Hematopoietic multipotent progenitor cell treated with erythropoietin and hydrocortisone succinate and interleukin-3 and kit ligand, for 6 days (in vitro differentiated cells): ENCODE results near the gene BLMH.

Experiments used
- DNase-seq: peaks from one replicate; pipeline ENCODE4 v3.0.0-alpha.2; 2015

The BLMH gene, protein sequence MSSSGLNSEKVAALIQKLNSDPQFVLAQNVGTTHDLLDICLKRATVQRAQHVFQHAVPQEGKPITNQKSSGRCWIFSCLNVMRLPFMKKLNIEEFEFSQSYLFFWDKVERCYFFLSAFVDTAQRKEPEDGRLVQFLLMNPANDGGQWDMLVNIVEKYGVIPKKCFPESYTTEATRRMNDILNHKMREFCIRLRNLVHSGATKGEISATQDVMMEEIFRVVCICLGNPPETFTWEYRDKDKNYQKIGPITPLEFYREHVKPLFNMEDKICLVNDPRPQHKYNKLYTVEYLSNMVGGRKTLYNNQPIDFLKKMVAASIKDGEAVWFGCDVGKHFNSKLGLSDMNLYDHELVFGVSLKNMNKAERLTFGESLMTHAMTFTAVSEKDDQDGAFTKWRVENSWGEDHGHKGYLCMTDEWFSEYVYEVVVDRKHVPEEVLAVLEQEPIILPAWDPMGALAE

DNA sequence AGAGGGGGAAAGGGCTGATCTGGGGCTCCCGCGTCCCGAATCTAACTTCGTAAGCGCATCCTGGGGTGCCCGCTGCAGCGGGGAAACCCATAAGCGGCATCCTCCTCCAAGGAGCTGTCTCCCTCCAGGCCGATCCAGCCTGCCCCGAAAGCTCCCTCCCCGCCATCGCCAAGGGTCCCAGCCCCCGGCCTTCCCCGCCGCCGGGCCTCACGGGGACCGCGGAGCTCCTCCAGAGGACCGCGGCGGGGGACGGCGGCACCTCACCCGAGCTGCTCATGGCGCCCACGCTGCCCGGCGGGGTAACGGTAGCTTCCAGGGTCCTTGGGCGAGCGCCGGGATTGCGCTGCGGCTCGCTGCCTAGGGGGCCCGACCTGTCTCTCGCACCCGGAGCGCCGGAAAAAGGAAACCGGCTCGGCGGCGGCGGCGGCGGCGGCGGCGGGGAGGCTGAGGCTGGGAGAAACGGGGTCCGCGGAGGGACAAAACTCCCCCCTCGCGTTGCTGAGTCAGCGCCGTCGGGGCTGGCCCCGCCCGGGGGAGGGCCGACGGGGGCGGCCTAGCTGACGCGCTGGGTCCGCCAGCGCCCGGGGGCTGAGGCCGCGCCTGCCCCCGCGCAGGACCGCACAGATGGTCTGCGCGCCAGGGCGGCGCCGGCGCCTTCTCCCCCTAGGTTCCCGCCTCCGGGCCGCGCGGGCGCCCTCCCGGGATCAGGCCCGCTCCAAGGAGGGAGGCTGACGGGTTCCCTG is at the start of gene BLMH:
TSS of gene BLMH (minus strand) at position 402 of the 743 bp plus-strand sequence. CDS start at position 277, 125 bp downstream.
- DNase-seq, result peak; percentile 88

DNA sequence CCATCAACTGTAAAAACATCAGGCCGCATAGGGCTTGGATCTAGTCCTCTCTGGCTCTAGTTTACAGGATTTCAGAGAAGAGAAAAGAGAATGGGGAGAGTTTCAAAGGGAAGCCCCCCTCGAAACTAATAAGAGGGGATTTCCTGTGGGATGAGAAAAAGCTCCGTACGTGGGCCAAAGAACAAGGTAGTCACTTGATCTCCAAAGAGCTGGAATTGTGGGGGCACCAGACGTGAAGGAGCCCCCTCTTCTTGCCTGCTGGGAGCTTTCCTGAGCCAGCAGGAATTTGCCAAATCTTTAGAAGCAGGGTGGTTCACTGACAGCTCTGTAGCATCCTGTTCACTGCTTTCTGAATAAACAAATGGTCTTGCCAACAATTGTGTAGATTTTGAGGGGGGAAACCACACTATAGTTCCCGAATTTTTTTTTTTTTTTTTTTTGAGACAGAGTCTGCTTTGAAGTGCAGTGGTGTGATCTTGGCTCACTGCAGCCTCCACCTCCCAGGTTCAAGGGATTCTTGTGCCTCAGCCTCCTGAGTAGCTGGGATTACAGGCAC is 49.1 kb upstream of the BLMH start:
- no peak for DNase-seq

DNA sequence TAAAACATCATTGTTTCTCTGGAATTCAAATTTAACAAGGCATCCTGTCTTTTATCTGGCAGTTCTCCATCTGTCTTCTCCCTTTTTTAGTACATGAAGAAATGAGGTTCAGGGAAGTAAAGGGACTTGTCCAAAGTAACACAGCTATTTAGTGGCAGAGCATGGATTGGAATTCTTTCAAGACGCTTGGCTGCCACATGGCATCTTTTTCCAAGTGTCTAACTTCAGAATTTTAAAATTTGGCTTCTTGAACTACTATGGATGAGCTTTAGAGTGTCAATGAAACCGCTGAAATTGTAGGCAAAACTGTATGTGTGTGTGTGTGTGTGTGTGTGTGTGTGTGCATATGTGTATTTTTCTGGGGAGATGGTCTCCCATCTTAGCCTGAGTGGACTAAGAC is 47.3 kb upstream of the BLMH start:
- DNase-seq, result no peak

DNA sequence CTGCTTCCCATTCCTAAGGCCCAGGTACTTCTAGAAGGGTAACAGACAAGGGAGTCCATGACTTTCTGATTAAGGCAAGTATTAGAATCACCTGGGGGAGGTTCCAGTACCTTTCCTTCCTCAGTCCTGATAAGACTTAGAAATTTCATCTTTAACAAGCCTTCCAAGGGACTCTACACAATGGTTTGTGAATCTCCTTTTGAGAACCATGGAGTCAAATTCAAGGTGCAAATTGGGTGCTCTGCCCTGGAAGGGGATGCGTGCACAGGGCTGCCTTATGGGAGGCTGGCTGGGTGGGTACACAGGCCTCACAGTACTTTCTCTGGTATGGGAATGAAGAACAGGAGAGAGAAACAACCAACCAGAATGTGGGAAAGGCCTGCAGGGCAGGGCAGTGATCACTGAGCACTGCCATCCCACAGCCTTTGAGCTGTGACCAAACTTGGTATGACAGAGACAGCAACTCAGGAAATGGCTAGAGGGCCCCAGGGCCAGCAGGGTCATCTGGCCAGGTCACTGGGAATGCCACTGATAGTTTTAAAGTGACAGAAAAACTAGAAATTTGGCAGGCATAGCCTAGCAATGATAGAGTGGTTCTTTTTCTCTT is 45.8 kb upstream of the BLMH start:
- DNase-seq, result no peak

DNA sequence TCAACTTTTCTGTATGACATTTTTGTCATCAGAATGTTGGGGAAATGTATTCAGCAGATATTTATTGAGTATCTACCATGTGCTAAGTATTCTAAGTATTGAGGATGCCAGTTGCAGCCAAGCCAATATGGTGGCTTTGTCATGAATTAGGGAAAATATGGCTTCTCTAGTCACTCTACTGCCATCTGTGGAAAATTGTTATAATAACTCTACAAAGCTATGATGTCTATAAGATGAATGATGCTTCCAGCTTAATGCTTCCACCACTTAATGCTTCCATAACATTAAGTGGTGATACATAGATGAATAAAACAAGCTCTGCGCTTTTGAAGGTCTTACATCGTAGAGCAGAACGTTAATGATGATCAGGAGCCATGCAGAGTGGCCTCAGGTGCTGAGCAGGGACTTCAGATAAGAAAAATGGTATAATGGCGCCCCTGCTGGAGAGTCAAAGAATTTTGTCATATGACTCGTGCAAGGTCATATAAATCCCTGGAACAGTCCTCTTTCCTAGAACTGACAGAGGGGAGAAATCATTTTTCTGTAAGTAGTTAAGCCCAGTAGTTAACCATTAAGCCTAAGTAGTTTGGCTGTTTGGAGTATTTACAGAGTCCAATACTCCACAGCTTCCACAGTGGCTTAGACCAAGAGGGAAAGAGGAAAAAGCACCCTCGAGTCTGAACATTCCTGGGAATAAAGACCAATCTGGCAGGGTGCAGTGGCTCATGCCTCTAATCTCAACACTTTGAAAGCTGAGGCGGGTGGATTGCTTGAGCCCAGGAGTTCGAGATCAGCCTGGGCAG is 44.8 kb upstream of the BLMH start:
- peak; percentile 85 for DNase-seq

DNA sequence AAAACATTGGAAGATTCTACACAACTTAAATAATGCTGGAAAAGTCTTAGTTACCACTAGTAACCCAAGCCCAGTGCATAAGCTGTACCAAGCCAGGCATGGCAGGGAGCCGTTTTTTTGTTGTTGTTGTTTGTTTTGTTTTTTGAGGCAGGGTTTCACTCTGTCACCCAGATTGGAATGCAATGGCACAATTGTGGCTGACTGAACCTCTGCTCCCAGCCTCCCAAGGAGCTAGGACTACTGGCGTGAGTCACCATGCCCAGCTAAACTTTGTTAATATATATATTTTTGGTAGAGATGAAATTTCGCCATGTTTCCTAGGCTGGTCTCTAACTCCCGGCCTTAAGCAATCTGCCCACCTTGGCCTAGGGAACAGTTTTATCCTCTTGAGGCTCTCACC is 42.7 kb upstream of the BLMH start:
- no peak for DNase-seq

DNA sequence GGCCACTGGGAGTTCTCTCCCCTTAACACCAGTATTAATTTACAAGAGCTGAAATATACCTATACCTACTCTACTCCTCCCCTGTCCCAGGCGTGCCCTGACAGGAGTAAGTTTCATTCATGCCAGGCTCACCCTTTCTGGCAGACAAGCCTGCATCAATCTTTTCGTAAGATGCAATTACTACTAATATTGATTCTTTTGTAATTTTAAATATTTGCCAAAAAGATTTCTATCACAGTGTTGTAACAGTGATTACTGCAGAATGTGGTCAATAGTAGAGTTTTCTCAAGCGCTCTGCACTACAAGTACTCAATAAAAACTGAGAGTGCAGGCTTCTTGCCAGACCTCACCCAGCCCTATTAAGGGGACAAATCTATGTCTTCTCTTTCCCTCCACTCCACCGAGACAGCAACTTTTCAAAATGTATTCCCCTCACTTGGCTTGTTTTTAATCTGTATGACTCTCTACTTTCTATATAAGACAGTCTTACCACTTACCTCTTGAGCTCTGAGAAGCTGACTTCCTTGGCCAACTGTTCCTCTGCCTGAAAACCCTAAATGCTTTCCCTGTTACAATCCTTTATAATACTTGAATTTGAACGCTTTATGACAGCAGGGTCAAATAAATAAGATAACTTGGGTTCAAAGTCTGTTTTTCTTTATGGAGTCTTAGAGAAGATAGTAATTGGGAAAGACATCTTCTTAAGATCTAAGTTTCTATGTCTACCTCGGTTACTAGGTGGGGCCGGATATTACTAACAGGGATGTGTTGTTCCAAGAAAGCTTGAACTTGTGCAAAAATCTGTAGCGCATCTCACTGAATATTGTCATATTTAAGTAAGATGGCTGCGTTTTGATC is 42.0 kb upstream of the BLMH start, which contains the start of gene TMIGD1:
TSS of gene TMIGD1 (minus strand) at position 555 of the 858 bp plus-strand sequence. CDS start 1,924 bp downstream, outside the sequence.
- no peak for DNase-seq

DNA sequence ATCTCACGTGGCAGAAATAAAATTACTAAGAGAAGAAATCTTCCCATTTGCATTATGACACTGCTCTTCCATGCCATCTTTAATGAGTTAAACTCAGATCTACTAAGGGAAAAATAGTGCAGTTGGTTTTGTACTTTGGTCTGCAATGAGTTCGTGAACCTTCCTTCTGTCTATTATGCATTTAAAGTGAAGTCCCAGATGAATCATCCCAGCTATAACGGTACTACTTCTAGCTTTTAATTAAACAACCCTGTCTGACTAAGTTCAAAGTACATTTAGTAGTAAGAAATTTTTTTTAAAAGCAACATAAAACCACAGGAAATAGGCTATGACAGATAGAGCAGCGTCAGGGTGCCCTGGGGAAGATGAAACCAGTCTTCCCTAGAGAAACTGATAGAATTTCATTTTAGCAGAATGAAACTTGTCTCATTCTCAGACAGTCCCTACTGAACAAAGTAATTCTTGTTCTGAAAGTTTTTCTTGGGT is 40.4 kb upstream of the BLMH start:
- peak; percentile 22 for DNase-seq

DNA sequence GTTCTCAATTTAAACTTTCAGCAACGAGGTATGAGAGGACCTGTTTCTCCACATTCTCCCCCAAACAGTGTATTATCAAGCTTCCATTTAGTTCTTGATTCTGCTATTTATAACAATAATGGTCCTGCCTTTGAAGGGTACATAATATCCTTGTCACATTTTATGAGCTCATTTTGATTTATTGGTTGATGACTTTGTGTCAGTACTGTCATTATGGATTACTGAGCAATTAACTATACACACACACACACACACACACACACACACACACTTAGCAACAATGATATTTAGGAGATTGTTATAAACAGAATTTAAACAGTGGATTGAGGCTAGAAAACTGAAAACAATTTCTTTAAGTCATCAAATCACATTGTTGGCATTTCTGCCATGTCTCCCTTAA is 35.1 kb upstream of the BLMH start:
- DNase-seq, result no peak

DNA sequence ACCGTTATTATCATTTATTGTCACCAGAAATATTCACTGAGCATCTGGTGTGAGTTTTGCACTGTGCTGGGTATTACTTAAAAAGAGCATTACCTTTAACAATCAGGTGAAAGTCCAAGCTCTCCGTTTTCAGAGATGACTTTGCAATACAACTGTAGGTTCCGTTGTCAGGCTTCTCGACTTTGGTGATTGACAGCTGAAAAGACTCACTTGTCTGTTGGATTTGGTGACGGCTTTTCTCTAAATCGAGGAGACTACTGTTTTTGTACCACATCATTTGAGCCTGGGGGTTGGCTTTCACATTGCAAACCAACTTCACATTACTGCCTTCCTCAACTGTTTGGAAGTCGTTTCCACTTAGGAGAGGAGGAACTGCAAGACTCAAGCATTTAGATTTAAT is 33.0 kb upstream of the BLMH start:
- DNase-seq, result no peak

DNA sequence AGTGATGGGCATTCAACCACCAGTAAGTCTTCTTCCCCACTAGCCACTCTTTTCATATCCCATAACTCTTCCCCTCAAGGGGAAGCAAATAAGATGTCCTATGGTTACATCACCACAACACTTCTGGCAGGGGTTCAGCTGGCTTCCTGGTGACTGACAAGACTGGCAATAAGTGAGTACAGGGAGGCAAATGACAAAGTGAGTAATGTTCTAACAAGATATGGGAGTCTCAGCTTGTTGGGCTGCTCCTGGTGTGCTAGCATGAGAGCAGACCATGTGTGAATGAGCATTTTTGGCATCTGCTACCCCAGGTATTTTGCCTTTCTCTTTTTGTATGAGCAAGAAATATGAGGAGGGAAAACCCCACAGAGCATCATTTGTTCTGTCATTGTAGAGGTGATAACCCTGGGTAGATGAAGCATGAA is 32.2 kb upstream of the BLMH start:
- peak; percentile 65 for DNase-seq

DNA sequence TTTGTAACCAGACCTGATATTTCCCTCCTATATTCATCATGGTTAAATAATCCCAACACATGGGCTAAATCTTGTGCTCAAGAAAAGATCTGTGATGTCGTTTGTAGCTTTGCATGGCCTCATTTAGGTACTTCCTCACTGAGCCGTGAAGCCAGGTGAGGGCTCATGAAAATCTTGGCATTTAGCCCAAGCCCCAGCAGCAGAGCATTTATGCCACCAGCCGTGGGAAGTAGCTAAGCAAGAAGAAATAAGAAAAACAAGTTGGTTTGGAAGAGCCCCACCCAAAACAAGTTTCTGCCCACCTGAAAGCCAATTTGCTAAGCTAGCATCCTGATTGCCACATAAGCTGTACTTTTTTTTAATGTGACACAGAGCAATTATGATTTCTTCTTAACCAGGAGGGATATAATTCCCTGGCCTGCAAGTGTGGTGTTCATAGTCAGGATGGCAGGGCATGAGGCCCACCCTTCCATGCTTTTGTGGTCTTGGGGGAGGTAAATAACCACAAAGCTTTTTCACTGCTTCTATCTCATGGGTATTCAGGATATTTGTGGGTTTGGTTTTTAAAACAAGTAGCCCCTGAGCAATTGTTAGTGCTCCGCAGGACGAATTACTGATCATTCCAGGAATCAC is 31.6 kb upstream of the BLMH start:
- DNase-seq, result peak; percentile 62

DNA sequence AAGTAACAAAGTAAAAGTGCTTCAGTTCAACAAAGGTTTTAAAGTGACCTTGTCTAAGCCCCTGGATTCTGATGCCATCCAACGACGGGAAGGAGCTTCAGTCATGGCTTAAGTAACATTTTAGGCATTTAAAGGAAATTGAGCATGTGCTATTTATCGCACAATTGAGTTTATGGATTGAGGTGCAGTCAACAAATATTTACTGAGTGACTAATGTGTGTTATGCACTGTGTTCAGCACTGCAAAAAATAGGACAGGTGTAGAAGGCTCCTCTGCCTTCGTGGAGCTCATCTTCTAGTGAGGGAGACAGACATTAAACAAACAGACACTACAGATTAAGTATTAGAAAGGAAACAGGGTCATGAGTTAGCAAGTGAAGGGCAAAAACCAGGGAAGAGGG is 29.6 kb upstream of the BLMH start:
- DNase-seq, result no peak

DNA sequence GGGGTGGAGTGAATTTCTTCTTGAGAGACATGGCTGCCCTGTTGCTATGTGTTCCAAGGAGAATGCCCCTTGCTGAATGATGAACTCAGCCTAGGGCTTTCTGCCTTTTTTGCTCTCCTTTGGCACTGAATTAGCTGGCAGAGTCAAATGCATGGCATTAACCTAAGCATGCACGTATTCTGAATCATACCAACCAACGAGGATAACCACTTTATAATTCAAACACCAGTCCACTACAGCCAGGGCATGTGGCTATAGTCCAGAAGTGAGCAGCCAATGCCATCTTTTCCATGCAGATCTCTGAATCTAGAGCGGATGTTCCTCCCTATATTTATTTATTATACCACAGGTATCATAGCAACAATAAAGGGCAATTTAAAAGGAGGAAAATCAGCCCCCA is 26.4 kb upstream of the BLMH start:
- DNase-seq, result no peak

DNA sequence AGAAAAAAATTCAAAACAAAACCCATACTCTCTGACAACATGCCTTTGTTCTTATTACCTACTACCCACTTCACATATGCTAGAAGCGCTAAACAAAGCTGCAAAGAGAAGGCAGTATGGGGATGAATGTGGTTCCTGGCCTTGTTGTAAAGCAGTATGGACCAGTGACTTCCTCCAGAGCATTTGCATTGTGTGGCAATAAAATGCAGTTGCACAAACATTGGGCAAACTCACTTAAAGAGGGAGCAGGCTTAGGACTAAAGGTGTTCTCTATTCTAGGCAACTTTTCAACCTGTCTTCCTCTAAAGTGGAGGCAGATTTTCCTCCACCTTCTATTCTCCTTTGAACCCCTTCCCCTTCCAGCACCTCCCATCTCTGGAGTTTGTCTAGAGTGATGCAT is 25.0 kb upstream of the BLMH start:
- peak; percentile 29 for DNase-seq

DNA sequence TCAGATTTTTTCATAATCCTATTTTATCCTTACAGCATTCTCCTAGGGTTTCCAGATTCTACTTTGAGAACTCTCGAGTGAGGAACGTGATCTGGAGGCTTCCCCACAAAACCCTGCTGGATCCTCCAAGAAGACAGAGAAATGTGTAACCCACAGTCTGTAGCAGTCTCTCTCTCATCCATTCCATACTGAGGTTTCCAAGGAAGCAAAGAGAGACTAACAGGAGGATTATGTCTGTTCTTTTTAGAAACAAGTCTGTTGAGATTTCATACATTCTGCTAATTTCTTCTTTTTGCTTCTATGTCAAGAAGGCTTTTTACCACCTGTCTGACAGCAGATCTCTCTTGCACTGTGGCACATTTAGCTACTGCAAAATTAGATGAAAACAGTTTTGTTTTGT is 23.4 kb upstream of the BLMH start:
- no peak for DNase-seq

DNA sequence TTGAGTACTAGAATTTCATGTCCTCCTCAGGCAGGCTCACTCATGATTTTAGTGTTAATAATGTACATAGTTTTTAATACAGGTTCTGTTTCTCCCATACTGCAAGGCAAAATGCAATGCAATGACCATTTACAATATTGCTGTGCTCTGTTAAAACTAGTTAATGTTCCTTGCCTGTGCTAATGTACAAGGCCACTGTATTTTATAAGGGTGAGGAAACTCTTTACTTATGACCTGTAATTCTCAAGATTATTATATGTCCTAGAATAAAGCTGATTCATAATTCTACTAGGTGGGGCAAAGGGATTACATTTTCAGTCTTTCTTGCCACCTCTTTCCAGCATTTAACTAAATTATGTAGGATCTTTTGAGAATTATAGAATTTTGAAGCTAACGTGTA is 22.7 kb upstream of the BLMH start:
- DNase-seq, result no peak

DNA sequence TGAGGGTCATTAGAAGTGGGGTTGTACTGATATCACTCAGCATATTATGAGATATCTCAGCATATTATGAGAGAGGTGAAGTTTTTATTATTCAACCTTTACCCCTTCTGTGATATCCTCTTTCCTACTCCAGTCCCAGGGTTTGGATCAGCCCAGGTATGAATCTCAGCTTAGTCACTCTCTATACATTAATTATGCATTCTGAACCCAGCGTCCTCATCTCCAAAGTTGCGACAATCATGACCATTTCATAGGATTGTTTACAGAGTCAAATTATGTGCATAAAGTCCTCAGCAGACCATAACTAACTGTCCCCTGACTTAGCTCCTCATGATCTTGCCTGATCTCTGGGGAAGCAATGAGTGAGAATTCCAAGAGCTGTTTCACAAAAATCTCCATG is 20.5 kb upstream of the BLMH start:
- no peak for DNase-seq

DNA sequence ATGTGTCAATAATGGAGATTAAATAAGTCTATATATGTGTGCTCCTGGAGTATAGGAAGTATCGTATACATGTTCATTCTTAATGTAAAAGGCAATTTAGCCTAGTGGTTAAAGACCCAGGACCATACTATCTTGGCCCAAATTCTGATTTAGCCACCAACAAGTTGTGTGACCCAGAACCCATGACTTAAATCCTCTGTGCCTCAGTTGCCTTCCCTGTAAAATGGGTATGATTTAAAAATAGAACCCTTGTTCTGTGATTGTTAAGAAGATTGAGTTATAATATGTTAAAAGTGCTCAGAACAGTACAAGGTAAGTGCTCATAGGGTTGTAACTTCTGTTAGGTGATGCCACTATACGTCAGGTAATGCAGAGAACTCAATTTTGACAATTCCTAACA is 18.8 kb upstream of the BLMH start:
- no peak for DNase-seq

DNA sequence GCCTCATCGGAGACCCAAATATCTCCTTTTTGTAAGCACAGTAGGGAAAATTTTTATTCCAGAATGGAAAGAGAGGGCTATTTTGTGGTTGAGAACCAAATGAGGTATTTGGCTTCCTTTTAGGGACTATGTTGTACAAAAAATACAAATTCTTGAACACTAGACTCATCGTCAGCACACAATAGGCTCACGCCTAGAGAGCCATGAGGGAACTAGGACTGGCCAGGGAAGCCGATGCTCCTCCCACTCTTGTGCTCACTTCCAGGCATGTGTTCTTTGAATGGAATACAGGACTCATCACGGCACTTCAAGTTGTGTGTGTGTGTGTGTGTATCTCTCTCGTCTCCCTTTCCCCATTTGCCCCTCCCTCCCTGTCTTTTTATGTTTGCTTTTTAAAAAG is 17.8 kb upstream of the BLMH start:
- no peak for DNase-seq

DNA sequence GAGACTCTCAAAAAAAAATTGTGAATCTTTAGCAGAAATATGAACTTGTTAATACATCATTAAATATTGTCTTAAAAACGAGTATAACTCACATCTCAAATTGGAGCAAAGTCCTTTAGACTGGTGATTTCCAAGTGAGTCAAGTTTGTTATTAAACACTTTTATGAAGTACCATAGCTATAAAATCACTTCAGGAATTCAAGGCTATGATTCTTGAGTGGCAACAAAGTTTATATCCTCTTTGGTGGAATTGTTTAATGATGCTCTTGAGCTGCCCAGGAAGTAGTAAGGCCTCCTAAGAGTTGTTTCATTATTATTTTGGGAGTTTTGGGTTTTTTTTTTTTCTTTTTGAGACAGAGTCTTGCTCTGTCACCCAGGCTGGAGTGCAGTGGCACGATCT is 16.7 kb upstream of the BLMH start:
- DNase-seq, result no peak
